H9 (cell line): ENCODE results near the gene PELI3. TPM values are rescaled to one million over a fixed set of nuclear protein-coding genes. Genes with fewer than 3 reads are reported as not detected.
"Not testable (repeated sequence)": the region's sequence is repeated elsewhere in the genome, so short reads cannot be mapped to it uniquely, and the experiment has no call there.

Experiments
- DNase-seq: peaks from one replicate; pipeline ENCODE4 v3.0.0-alpha.2; 2017
- H2AFZ ChIP-seq: one replicate; pipeline ENCODE4 v1.6.1; 2013; ENCODE audit warnings: mild to moderate bottlenecking, low read length, control low read depth, moderate library complexity
- H2AK5ac ChIP-seq: 2 replicates; pipeline ENCODE4 v1.6.1; 2013; ENCODE audit warnings: low read length, control low read depth, mixed read lengths; ENCODE audit not compliant: insufficient read length
- H2BK120ac ChIP-seq: one replicate; pipeline ENCODE4 v1.6.1; 2013; ENCODE audit warnings: low read depth, mild to moderate bottlenecking, low read length, control low read depth, inconsistent platforms; ENCODE audit not compliant: poor library complexity, severe bottlenecking
- H2BK12ac ChIP-seq: 2 replicates; pipeline ENCODE4 v1.6.1; 2013; ENCODE audit warnings: low read length, control low read depth, mixed read lengths, low read depth; ENCODE audit not compliant: insufficient read length
- H2BK15ac ChIP-seq: 2 replicates; pipeline ENCODE4 v1.6.1; 2013; ENCODE audit warnings: low read depth, low read length, control low read depth
- H2BK20ac ChIP-seq: one replicate; pipeline ENCODE4 v1.6.1; 2013; ENCODE audit warnings: low read depth, mild to moderate bottlenecking, low read length, control low read depth, inconsistent platforms; ENCODE audit not compliant: poor library complexity, severe bottlenecking
- H2BK5ac ChIP-seq: 2 replicates; pipeline ENCODE4 v1.6.1; 2013; ENCODE audit warnings: low read length, control low read depth, mixed read lengths; ENCODE audit not compliant: insufficient read length
- H3K14ac ChIP-seq: 2 replicates; pipeline ENCODE4 v1.6.1; 2013; ENCODE audit warnings: low read length, control low read depth; ENCODE audit not compliant: insufficient read depth
- H3K18ac ChIP-seq: 2 replicates; pipeline ENCODE4 v1.6.1; 2013; ENCODE audit warnings: low read depth, mild to moderate bottlenecking, mixed read lengths, low read length, control low read depth; ENCODE audit not compliant: insufficient read length
- H3K23ac ChIP-seq: 2 replicates; pipeline ENCODE4 v1.6.1; 2013; ENCODE audit warnings: low read length, control low read depth, mixed read lengths, low read depth; ENCODE audit not compliant: insufficient read length
- H3K23me2 ChIP-seq: 2 replicates; pipeline ENCODE4 v1.6.1; 2013; ENCODE audit warnings: low read depth, mild to moderate bottlenecking, mixed read lengths, low read length, control low read depth; ENCODE audit not compliant: insufficient read length, poor library complexity, severe bottlenecking
- H3K27ac ChIP-seq: 2 replicates; pipeline ENCODE4 v1.5.1; 2013; ENCODE audit warnings: low read length, control low read depth, mixed read lengths, low read depth; ENCODE audit not compliant: insufficient read length
- H3K27me3 ChIP-seq: 2 replicates; pipeline ENCODE4 v1.6.1; 2013; ENCODE audit warnings: low read length, control low read depth, inconsistent platforms; ENCODE audit not compliant: insufficient read depth
- H3K4ac ChIP-seq: 2 replicates; pipeline ENCODE4 v1.6.1; 2013; ENCODE audit warnings: low read depth, mild to moderate bottlenecking, control low read depth, inconsistent platforms, low read length, moderate library complexity
- H3K4me1 ChIP-seq: 2 replicates; pipeline ENCODE4 v1.6.1; 2013; ENCODE audit warnings: low read length, control low read depth, inconsistent platforms; ENCODE audit not compliant: insufficient read depth
- H3K4me2 ChIP-seq: 2 replicates; pipeline ENCODE4 v1.6.1; 2013; ENCODE audit warnings: low read length, control low read depth, mixed read lengths; ENCODE audit not compliant: insufficient read length, insufficient read depth
- H3K56ac ChIP-seq: 2 replicates; pipeline ENCODE4 v1.6.1; 2013; ENCODE audit warnings: low read depth, mild to moderate bottlenecking, mixed read lengths, low read length, control low read depth; ENCODE audit not compliant: insufficient read length
- H3K79me1 ChIP-seq: 2 replicates; pipeline ENCODE4 v1.6.1; 2013; ENCODE audit warnings: low read depth, mild to moderate bottlenecking, moderate library complexity, low read length, control low read depth, inconsistent platforms; ENCODE audit not compliant: insufficient read depth, poor library complexity, severe bottlenecking
- H3K79me2 ChIP-seq: 2 replicates; pipeline ENCODE4 v1.6.1; 2013; ENCODE audit warnings: low read length, control low read depth, inconsistent platforms; ENCODE audit not compliant: insufficient read depth
- H3K9ac ChIP-seq: 2 replicates; pipeline ENCODE4 v1.6.1; 2013; ENCODE audit warnings: low read length, control low read depth, mixed read lengths; ENCODE audit not compliant: insufficient read length; ENCODE audit errors: extremely low read depth
- H3K9me3 ChIP-seq: one replicate; pipeline ENCODE4 v1.6.1; 2013; ENCODE audit warnings: low read depth, low read length, inconsistent platforms; ENCODE audit not compliant: control insufficient read depth
- H3T11ph ChIP-seq: one replicate; pipeline ENCODE4 v1.6.1; 2013; ENCODE audit warnings: mild to moderate bottlenecking, low read length, control low read depth, inconsistent platforms
- H4K20me1 ChIP-seq: one replicate; pipeline ENCODE4 v1.6.1; 2013; ENCODE audit not compliant: control insufficient read depth, insufficient read length, insufficient read depth
- H4K5ac ChIP-seq: 2 replicates; pipeline ENCODE4 v1.6.1; 2013; ENCODE audit warnings: low read depth, mild to moderate bottlenecking, mixed read lengths, low read length, control low read depth; ENCODE audit not compliant: insufficient read length
- H4K8ac ChIP-seq: replicated peaks from 2 replicates; pipeline ENCODE4 v1.6.1; 2013; ENCODE audit warnings: low read length, control low read depth, mixed read lengths, low read depth; ENCODE audit not compliant: insufficient read length
- H4K91ac ChIP-seq: 2 replicates; pipeline ENCODE4 v1.6.1; 2013; ENCODE audit warnings: low read depth, mild to moderate bottlenecking, moderate library complexity, mixed read lengths, low read length, control low read depth; ENCODE audit not compliant: insufficient read length
- H3K27ac Mint-ChIP-seq, 3 experiments: 2 replicates in 2 of 3; 3 replicates in 1 of 3; pipeline ENCODE4 v1.8.0; 2020 to 2021; ENCODE audit warnings: mixed read lengths in 3 of 3, mild to moderate bottlenecking in 1 of 3, moderate library complexity in 1 of 3
- H3K27me3 Mint-ChIP-seq: 2 replicates; pipeline ENCODE4 v1.8.0; 2021; ENCODE audit warnings: low read depth, mild to moderate bottlenecking, moderate library complexity, mixed read lengths
- H3K36me3 Mint-ChIP-seq, 3 experiments: 2 replicates in 2 of 3; 3 replicates in 1 of 3; pipeline ENCODE4 v1.8.0; 2020 to 2021; ENCODE audit warnings: low read depth in 3 of 3, mixed read lengths in 3 of 3; ENCODE audit not compliant: insufficient read depth in 1 of 3
- H3K4me1 Mint-ChIP-seq, 2 experiments: 2 replicates each; pipeline ENCODE4 v1.8.0; 2020; ENCODE audit warnings: mixed read lengths in 2 of 2
- H3K4me3 Mint-ChIP-seq, 2 experiments: 2 replicates in 1 of 2; 3 replicates in 1 of 2; pipeline ENCODE4 v1.8.0; 2020 to 2021; ENCODE audit warnings: mild to moderate bottlenecking in 2 of 2, mixed read lengths in 2 of 2, moderate library complexity in 1 of 2
- H3K9me3 Mint-ChIP-seq, 2 experiments: 2 replicates in 1 of 2; 3 replicates in 1 of 2; pipeline ENCODE4 v1.8.0; 2020; ENCODE audit warnings: mild to moderate bottlenecking in 2 of 2, mixed read lengths in 2 of 2, moderate library complexity in 1 of 2
- CTCF ChIP-seq: fragments of 200-600 bp; sonication (generic); conservative IDR thresholded peaks from 3 replicates; pipeline ENCODE4 v1.8.0; 2021; ENCODE audit warnings: antibody characterized with exemption, mild to moderate bottlenecking
- WGBS: extraction: QIAGEN DNeasy Blood & Tissue Kit; methylation state at CpG from one replicate; pipeline ENCODE4 v1.1.7; 2013; ENCODE audit warnings: missing lambda C conversion rate, low lambda C conversion rate, mixed read lengths; ENCODE audit not compliant: insufficient read length; ENCODE audit errors: extremely low coverage; 5-methylcytosine and 5-hydroxymethylcytosine counted together
- total RNA-seq: library from RNA; stranded (reverse); gene quantifications from 2 replicates; pipeline ENCODE4 v1.2.1, GENCODE V29; 2021

PELI3 gene
- total RNA-seq, 1 experiment from 2014 or later, result 10.3 TPM

GRCh38 chr11:66462911-66463310, 3.8 kb upstream of the PELI3 start:
- H3K4me1 ChIP-seq, result no peaks in the 10 kb centered on the region; the same call in 1 of the 2 replicates
- H3K23ac ChIP-seq, result no peak overlapping the region
- H2AK5ac ChIP-seq, result no peak overlapping the region
- H3K4ac ChIP-seq, result no peak overlapping the region
- TF ChIP-seq CTCF, result no peak
- H4K91ac ChIP-seq, result no peak overlapping the region
- H3K9me3 Mint-ChIP-seq, result peaks cover 16 to 27% of the 10 kb centered on the region in 2 experiments; a peak in 4 of 5 replicates
- H3T11ph ChIP-seq, result no peak overlapping the region
- no peak overlapping the region for H2BK5ac ChIP-seq
- H3K36me3 Mint-ChIP-seq, result peaks cover 0 to 23% (median 7%) of the 10 kb centered on the region in 3 experiments; a peak in 5 of 7 replicates
- no peak overlapping the region for H3K18ac ChIP-seq
- WGBS, result no CpG with 5 or more reads among the region's 3 CpGs
- no peak overlapping the region for H2BK20ac ChIP-seq
- no peaks in the 10 kb centered on the region for H3K79me1 ChIP-seq
- no peak overlapping the region for H2AFZ ChIP-seq
- H3K4me1 Mint-ChIP-seq, result peaks cover 12 to 23% of the 10 kb centered on the region in 2 experiments
- no peaks in the 10 kb centered on the region for H4K20me1 ChIP-seq
- H3K4me3 Mint-ChIP-seq, result no peak overlapping the region
- no peak overlapping the region for H3K27ac Mint-ChIP-seq
- H3K27ac ChIP-seq, result no peak overlapping the region
- no peak overlapping the region for H3K9ac ChIP-seq
- no peaks in the 10 kb centered on the region for H3K79me2 ChIP-seq
- no peak overlapping the region for H3K4me2 ChIP-seq
- no peak overlapping the region for H4K5ac ChIP-seq
- peaks cover 14% of the 10 kb centered on the region for H3K27me3 Mint-ChIP-seq
- no peak overlapping the region for H2BK12ac ChIP-seq
- H2BK120ac ChIP-seq, result no peak overlapping the region
- H3K14ac ChIP-seq, result no peak overlapping the region
- DNase-seq, result no peak
- no peaks in the 10 kb centered on the region for H3K9me3 ChIP-seq
- H3K56ac ChIP-seq, result no peak overlapping the region
- H3K23me2 ChIP-seq, result peaks cover 6% of the 10 kb centered on the region
- H4K8ac ChIP-seq, result no peak overlapping the region
- H3K27me3 ChIP-seq, result no peaks in the 10 kb centered on the region
- H2BK15ac ChIP-seq, result no peak overlapping the region

GRCh38 chr11:66464116-66464515, 2.6 kb upstream of the PELI3 start:
- no CpG with 5 or more reads among the region's 5 CpGs for WGBS
- H3K79me1 ChIP-seq, H4K20me1 ChIP-seq, H3K4me2 ChIP-seq, H3K9me3 ChIP-seq, H4K8ac ChIP-seq, H4K5ac ChIP-seq, H3T11ph ChIP-seq, H4K91ac ChIP-seq, H2BK20ac ChIP-seq, H3K9ac ChIP-seq, H2BK12ac ChIP-seq, H3K27ac Mint-ChIP-seq, H2BK5ac ChIP-seq, H2BK120ac ChIP-seq, H2AK5ac ChIP-seq, H3K27ac ChIP-seq, H3K23me2 ChIP-seq, H3K23ac ChIP-seq, H3K56ac ChIP-seq, H3K4ac ChIP-seq, H3K4me1 ChIP-seq, H3K27me3 ChIP-seq, H3K79me2 ChIP-seq, DNase-seq, H3K18ac ChIP-seq, H3K14ac ChIP-seq, H3K4me3 Mint-ChIP-seq, H2AFZ ChIP-seq, H2BK15ac ChIP-seq: not testable (repeated sequence)
- Mint-ChIP-seq H3K4me1 (peaks cover 17 to 31% of the 10 kb centered on the region in 2 experiments), H3K36me3 (peaks cover 0 to 28% (median 7%) of the 10 kb centered on the region in 3 experiments; a peak in 5 of 7 replicates), H3K9me3 (peaks cover 16 to 27% of the 10 kb centered on the region in 2 experiments; a peak in 4 of 5 replicates), H3K27me3 (peaks cover 13% of the 10 kb centered on the region)
